Suprapubic skin (tissue), 4 donors: ENCODE data around the gene ABCC9. TPM values are rescaled to one million over a fixed set of nuclear protein-coding genes. Genes with fewer than 3 reads are reported as not detected.

Experiments
- DNase-seq, 2 donors: peaks; one replicate each; pipeline ENCODE4 v3.0.0-alpha.2; 2019; ENCODE audit warnings: low spot score in 2 of 2
- H3K27ac ChIP-seq: fragments of 200-600 bp; sonication (generic); one replicate; pipeline ENCODE4 v1.5.1; 2019
- H3K27me3 ChIP-seq: fragments of 200-600 bp; sonication (generic); one replicate; pipeline ENCODE4 v1.5.1; 2019
- H3K36me3 ChIP-seq: fragments of 200-600 bp; sonication (generic); one replicate; pipeline ENCODE4 v1.5.1; 2019
- H3K4me1 ChIP-seq: fragments of 200-600 bp; sonication (generic); one replicate; pipeline ENCODE4 v1.5.1; 2019
- H3K4me3 ChIP-seq: fragments of 200-600 bp; sonication (generic); one replicate; pipeline ENCODE4 v1.5.1; 2019; ENCODE audit warnings: mild to moderate bottlenecking
- H3K9me3 ChIP-seq: fragments of 200-600 bp; sonication (generic); one replicate; pipeline ENCODE4 v1.5.1; 2019
- CTCF ChIP-seq, 2 donors: fragments of 200-600 bp in 1 of 2; fragments of 450-650 bp in 1 of 2; sonication (generic) in 1 of 2; IDR thresholded peaks; one replicate each; pipeline ENCODE4 v1.5.1; 2016 to 2019; ENCODE audit warnings: antibody characterized with exemption in 2 of 2, mild to moderate bottlenecking in 1 of 2, moderate library complexity in 1 of 2
- EP300 ChIP-seq: sonication (generic); formaldehyde crosslinking; IDR thresholded peaks from one replicate; pipeline ENCODE4 v1.6.1; 2017; ENCODE audit warnings: antibody characterized with exemption
- POLR2A ChIP-seq, 2 donors: fragments of 450-650 bp; IDR thresholded peaks; one replicate each; pipeline ENCODE4 v1.6.1; 2017; ENCODE audit warnings: antibody characterized with exemption in 2 of 2, mild to moderate bottlenecking in 2 of 2, moderate library complexity in 2 of 2
- POLR2AphosphoS5 ChIP-seq, 3 donors: sonication (generic); formaldehyde crosslinking; IDR thresholded peaks; one replicate each; pipeline ENCODE4 v1.6.1; 2017; ENCODE audit warnings: antibody characterized with exemption in 3 of 3
- WGBS: methylation state at CpG from one replicate; pipeline ENCODE4 v1.1.5; 2018; 5-methylcytosine and 5-hydroxymethylcytosine counted together
- total RNA-seq, 4 donors: library from RNA; depleted of rRNA; stranded (reverse); fragments of >200 nt; gene quantifications; one replicate each; pipeline ENCODE4 v1.1.0, GENCODE V29; 2016

ABCC9 gene
- total RNA-seq, 4 donors from 2014 or later: 7.8 to 9.6 (median 8.1) TPM

- no peaks in the 10 kb centered on the region for H3K36me3 ChIP-seq
- peaks cover 15% of the 10 kb centered on the region for H3K4me1 ChIP-seq
- DNase-seq: no peak
- H3K4me3 ChIP-seq: peak overlapping the region; percentile 57
- peak overlapping the region; percentile 59 for H3K27ac ChIP-seq
- no peak for TF ChIP-seq CTCF (IDR thresholded peaks at IDR 0.05)
- no peak for TF ChIP-seq EP300
- no peak for TF ChIP-seq POLR2A (IDR thresholded peaks at IDR 0.05)
- TF ChIP-seq POLR2AphosphoS5 (IDR thresholded peaks at IDR 0.05): no peak
- 43% methylated on average over 14 of the region's 14 CpGs for WGBS
- H3K9me3 ChIP-seq: no peaks in the 10 kb centered on the region
- peaks cover 20% of the 10 kb centered on the region for H3K27me3 ChIP-seq
Observed at GRCh38 chr12:21775133-21775820, 165.9 kb downstream of the ABCC9 start.

- no peaks in the 10 kb centered on the region for H3K36me3 ChIP-seq
- peaks cover 20% of the 10 kb centered on the region for H3K27me3 ChIP-seq
- peak within 1 kb of the TSS; percentile 59 for H3K27ac ChIP-seq
- TF ChIP-seq POLR2A (IDR thresholded peaks at IDR 0.05): no peak
- TF ChIP-seq EP300: no peak
- TF ChIP-seq CTCF (IDR thresholded peaks at IDR 0.05): no peak
- TF ChIP-seq POLR2AphosphoS5 (IDR thresholded peaks at IDR 0.05): no peak
- H3K4me1 ChIP-seq: peaks cover 15% of the 10 kb centered on the region
- H3K4me3 ChIP-seq: peak within 1 kb of the TSS; percentile 57
- peak in 1 of 2 donors; percentile 81 for DNase-seq
- no peaks in the 10 kb centered on the region for H3K9me3 ChIP-seq
- under 1% methylated on average over 36 of the region's 49 CpGs for WGBS
Observed at GRCh38 chr12:21774358-21775132, 166.7 kb downstream of the ABCC9 start, which contains the start of gene KCNJ8. KCNJ8 (minus strand) TSS chr12:21774706; CDS start chr12:21773616, 1,090 bp downstream.

GRCh38 chr12:21773806-21774205 lies 167.4 kb downstream of the ABCC9 start:
- Histone ChIP-seq H3K4me1 (peaks cover 15% of the 10 kb centered on the region), H3K27me3 (peaks cover 20% of the 10 kb centered on the region), H3K4me3 (peak overlapping the region; percentile 57), H3K36me3 (no peaks in the 10 kb centered on the region), H3K9me3 (no peaks in the 10 kb centered on the region), H3K27ac (no peak overlapping the region)
- DNase-seq: no peak
- TF ChIP-seq POLR2A (IDR thresholded peaks at IDR 0.05) (no peak), CTCF (IDR thresholded peaks at IDR 0.05) (no peak), EP300 (no peak), POLR2AphosphoS5 (IDR thresholded peaks at IDR 0.05) (no peak)
- WGBS: 25% methylated on average over 10 of the region's 10 CpGs

- TF ChIP-seq CTCF (IDR thresholded peaks at IDR 0.05) (no peak), POLR2A (IDR thresholded peaks at IDR 0.05) (no peak), POLR2AphosphoS5 (IDR thresholded peaks at IDR 0.05) (no peak), EP300 (no peak)
- 44% methylated on average over 23 of the region's 23 CpGs for WGBS
- DNase-seq: no peak
Observed at GRCh38 chr12:21773263-21773741, 167.9 kb downstream of the ABCC9 start.

GRCh38 chr12:21771311-21771710 lies 169.9 kb downstream of the ABCC9 start:
- no peak for DNase-seq
- no peak overlapping the region for H3K27ac ChIP-seq
- H3K4me1 ChIP-seq: peaks cover 15% of the 10 kb centered on the region
- WGBS: 67% methylated on average over 1 of the region's 1 CpG
- no peaks in the 10 kb centered on the region for H3K9me3 ChIP-seq
- TF ChIP-seq POLR2AphosphoS5 (IDR thresholded peaks at IDR 0.05): no peak
- no peak for TF ChIP-seq CTCF (IDR thresholded peaks at IDR 0.05)
- TF ChIP-seq POLR2A (IDR thresholded peaks at IDR 0.05): no peak
- no peak for TF ChIP-seq EP300
- H3K36me3 ChIP-seq: no peaks in the 10 kb centered on the region
- no peak overlapping the region for H3K4me3 ChIP-seq
- peaks cover 20% of the 10 kb centered on the region for H3K27me3 ChIP-seq

More at GRCh38 chr12:21773263-21773741, 167.9 kb downstream of the ABCC9 start:
- Histone ChIP-seq H3K27me3 (peaks cover 20% of the 10 kb centered on the region), H3K4me1 (peaks cover 15% of the 10 kb centered on the region), H3K4me3 (peak overlapping the region; percentile 57), H3K9me3 (no peaks in the 10 kb centered on the region), H3K27ac (no peak overlapping the region), H3K36me3 (no peaks in the 10 kb centered on the region)
